GM19397 (cell line): ENCODE data around the gene C1orf198.
"Not testable (repeated sequence)": the region's sequence is repeated elsewhere in the genome, so short reads cannot be mapped to it uniquely, and the experiment has no call there.

Experiments used
- ATAC-seq: cut with Tn5 transposase; IDR thresholded peaks from one replicate; pipeline ENCODE4 v1.9.1; 2021; ENCODE audit warnings: mild to moderate bottlenecking, moderate library complexity; ENCODE audit not compliant: unreplicated experiment

C1orf198 gene

DNA sequence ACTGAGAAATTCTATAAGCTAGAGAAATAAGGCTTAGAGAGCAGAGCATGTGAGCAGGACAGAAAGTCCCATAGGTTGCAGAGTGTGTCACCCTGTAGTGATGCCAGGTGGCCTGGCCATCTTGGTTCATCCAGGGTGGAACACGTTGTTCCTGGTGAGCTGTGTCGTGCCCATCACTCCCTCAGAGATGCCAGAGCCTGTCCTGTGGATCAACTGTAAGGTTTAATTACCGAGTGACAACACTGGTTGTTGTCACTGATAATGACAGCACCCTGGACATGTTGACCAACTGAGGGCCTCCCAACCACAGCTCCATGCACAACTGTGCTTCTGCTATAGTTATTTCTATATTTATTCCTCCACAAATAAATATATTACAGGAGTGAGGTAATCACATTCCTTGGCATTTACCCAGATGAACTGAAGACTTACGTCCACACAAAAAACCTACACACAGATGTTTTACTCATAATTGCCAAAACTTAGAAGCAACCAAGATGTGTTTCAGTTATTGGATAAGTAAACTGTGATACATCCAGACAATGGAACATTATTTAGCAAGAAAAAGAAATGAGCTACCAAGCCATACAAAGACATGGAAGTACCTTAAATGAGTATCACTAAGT lies 6.2 kb downstream of the C1orf198 start:
- no peak for ATAC-seq

DNA sequence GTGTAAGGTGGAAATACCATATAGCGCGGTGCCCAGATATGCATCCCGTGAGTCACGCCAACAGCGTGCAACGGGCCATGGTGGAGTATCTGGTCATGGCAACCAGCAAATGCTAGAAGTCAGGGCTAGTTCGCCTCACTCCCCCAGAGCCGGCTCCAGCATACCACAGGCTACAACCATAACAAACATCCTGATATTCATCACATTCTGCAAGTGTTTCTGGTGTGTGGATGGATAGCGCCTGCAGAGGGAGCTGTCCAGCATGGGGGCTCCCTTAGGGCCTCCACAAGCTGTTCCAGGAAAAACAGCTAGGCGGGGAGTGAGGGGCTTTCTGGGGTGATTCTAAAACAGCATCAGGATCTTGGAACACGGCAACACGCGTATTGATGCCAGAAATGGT lies 6.8 kb downstream of the C1orf198 start:
- no peak for ATAC-seq

DNA sequence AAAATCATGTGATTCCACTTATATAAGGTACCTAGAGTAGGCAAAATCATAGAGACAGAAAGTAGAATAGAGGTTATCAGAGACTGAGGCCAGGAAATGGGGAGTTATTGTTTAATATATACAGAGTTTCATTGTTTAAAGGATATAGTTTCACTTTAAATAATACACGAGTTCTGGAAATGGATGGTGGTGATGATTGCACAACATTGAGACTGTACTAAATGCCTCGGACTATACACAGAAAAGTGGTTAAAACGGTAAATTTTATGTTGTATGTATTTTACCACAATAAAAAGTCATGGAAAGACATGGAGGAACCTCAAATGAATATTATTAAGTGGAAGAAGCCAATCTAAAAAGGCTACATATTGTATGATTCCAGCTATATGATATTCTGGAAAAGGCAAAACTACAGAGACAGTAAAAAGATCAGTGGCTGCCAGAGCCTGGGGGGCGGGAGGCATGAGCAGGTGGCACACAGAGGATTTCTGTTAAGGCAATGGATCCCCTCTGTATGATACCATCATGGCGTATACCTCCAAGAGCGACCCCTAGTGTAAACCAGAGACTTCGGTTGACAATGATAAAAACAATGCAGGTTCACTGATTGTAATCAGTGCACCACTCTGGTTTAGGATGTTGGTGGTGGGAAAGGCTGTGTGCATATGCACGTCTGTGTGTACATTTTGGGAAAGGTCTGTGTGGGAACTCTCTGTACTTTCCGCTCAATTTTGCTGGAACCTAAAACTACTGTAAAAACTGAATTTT lies 7.5 kb downstream of the C1orf198 start:
- ATAC-seq: no peak

GRCh38 chr1:230858918-230859729 lies 9.2 kb downstream of the C1orf198 start:
- no peak for ATAC-seq

GRCh38 chr1:230858236-230858820 lies 10.0 kb downstream of the C1orf198 start:
- no peak for ATAC-seq

DNA sequence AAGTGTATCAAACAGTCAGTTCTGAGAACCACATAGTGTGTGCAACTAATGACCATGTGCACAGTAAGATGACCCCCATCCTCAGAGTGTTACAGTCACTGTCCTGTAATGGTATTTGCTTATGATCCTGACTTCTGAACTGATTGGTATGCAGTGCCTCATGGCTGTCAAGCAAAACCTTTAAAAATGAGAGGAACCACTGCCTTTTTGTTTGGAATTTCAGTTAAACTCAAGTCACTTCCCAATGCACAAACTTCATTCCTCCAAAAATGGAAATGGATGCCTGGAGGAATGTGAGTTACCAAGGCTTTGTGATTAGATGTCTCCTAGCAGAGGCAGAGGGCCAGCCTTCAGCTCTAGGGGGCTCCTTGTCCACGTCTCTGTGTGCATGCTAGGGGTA lies 10.5 kb downstream of the C1orf198 start:
- ATAC-seq: no peak

GRCh38 chr1:230857077-230857476 lies 11.2 kb downstream of the C1orf198 start:
- ATAC-seq: no peak

DNA sequence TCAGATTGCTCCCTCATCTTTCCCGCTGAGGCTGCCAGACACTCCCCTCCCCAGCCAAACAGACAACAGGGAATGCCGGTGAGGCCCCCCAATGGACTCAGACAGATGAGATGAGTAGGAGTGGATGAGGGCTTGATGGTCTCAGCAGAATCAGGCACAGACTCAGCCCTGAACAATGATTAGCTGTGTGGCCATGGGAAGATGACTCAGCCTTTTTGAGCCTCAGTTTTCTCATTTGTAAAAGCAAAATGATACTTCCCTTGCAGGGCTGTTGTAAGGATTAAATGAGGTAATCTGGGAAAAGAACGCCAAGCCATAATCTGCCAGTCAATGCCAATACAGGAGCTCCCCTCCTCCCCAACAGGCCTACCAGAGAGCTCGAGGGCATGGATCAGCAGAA lies 12.4 kb downstream of the C1orf198 start:
- no peak for ATAC-seq

- no peak for ATAC-seq
These were observed 13.9 kb downstream of the C1orf198 start for GRCh38 chr1:230854423-230854822.

GRCh38 chr1:230853731-230854130 lies 14.6 kb downstream of the C1orf198 start:
- no peak for ATAC-seq

DNA sequence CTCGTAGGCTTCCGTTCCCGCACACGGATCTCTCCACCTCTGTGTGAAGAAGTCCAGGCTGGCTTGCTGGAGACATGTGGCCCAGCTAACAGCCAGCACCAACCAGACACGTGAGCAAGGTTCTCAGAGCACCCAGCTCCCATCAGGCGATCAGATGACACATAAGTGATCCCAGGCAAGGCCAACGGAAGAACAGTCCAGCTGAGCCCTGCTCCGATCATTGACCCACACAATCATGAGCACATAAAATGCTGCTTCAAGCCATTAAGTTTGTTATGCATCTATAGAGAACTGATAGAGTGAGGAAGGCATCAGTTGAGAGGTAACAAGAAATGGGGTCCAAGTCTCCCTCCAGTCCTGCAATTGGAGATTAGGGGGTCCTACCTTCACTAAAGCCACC lies 15.4 kb downstream of the C1orf198 start:
- ATAC-seq: no peak

- ATAC-seq: no peak
These were observed 17.0 kb downstream of the C1orf198 start for GRCh38 chr1:230851291-230851691.

GRCh38 chr1:230850547-230850946 lies 17.8 kb downstream of the C1orf198 start:
- ATAC-seq: no peak

GRCh38 chr1:230849451-230850224 lies 18.7 kb downstream of the C1orf198 start:
- no peak for ATAC-seq

GRCh38 chr1:230848235-230848634 lies 20.1 kb downstream of the C1orf198 start:
- ATAC-seq: no peak

GRCh38 chr1:230845184-230845583 lies 23.1 kb downstream of the C1orf198 start:
- not testable (repeated sequence) for ATAC-seq

GRCh38 chr1:230844561-230844960 lies 23.8 kb downstream of the C1orf198 start:
- ATAC-seq: no peak

DNA sequence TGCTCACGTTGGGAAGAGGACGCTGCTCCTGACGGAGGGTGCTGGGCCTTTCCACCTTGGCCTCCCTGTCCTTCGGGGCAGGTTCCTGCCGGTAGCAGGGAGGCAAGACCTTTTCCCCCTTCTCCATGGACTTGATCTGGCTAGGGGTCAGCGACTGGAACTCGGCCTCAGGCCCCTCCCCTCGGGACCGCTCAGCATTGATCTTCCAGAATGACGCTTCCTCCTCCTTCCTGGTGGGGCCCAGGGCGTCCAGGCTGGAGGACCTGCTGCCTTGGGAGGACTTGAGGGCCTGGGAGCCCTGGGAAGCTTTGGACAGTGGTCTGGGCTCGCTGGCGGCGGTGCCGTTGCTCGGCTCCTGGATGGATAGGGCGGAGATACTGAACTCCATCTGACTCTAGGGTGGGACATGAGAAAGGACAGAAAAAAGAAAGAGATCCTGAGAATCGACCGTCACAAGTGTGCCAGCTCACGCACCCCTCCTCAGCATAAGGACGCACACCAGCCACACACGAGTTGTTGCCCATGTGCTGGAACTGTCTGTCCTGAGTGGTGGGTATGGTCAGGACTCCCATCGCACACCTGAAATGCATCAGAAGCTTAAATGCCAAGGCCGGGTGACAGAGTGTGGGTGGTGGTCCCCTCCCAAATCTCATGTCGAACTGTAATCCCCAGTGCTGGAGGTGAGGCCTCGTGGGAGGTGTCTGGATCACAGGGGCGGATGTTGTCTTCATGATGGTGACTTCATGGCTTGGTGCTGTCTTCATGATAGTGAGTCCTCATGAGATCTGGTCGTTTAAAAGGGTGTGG lies 24.6 kb downstream of the C1orf198 start:
- no peak for ATAC-seq

GRCh38 chr1:230842801-230843200 lies 25.5 kb downstream of the C1orf198 start:
- ATAC-seq: no peak

DNA sequence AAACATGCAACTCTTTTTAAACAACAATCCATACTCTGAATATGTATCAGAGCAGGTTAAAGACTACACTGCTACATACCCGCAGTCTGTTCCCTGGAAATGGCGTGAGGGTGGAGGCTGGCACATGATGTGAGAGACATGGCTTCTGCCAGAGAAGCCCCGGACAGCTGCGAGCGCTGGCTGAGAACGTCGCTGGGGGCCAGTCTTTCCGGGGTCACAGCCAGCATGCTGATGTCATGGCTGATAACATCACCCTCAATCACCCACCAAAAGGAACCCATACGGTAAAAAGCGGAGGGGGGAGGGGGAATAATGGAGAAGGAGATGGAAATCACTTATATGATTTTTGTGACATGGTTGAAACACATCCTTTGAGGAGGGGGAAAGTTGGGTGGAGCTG lies 29.1 kb downstream of the C1orf198 start:
- no peak for ATAC-seq
